ENCODE results near the gene ZNF677. TPM values are rescaled to one million over a fixed set of nuclear protein-coding genes. Genes with fewer than 3 reads are reported as not detected.
"Not testable (repeated sequence)": the region's sequence is repeated elsewhere in the genome, so short reads cannot be mapped to it uniquely, and the experiment has no call there.

ZNF677 gene
- total RNA-seq, 1 experiment from 2014 or later = 32.8 TPM

DNA sequence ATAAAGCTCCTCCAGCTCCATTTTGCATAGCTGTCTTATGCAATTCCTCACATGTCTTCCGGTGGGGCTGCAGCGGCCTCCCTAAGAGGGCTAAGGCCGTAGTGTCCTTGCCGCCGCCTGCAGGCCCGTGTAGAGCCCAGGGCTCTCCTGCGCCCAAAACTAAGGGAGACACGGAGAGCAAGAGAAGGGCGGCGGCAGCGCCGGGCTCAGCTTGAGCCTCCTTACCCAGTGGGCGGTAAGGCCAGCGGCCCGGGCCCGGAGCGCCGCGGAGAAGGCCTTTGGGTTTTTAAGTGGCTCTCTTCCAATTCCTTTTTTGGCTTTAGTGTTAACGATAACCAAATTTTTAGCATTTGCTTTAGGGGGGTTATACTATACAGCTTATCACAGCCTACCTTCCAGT, 30.1 kb downstream of the ZNF677 start:
- H3K27ac ChIP-seq (ENCODE audit: low read length) = no peak overlapping the region
- ChIA-PET POLR2A (no interaction called here), CTCF (no interaction called here)
- no peaks in the 10 kb centered on the region for H3K27me3 ChIP-seq (ENCODE audit: control insufficient read depth, insufficient read depth, low read length)
- H3K9me3 ChIP-seq (ENCODE audit: control insufficient read depth, insufficient read depth, low read depth, low read length) = peaks cover 24% of the 10 kb centered on the region; the same call in 1 of the 2 replicates
- TF ChIP-seq, protein P1, sequence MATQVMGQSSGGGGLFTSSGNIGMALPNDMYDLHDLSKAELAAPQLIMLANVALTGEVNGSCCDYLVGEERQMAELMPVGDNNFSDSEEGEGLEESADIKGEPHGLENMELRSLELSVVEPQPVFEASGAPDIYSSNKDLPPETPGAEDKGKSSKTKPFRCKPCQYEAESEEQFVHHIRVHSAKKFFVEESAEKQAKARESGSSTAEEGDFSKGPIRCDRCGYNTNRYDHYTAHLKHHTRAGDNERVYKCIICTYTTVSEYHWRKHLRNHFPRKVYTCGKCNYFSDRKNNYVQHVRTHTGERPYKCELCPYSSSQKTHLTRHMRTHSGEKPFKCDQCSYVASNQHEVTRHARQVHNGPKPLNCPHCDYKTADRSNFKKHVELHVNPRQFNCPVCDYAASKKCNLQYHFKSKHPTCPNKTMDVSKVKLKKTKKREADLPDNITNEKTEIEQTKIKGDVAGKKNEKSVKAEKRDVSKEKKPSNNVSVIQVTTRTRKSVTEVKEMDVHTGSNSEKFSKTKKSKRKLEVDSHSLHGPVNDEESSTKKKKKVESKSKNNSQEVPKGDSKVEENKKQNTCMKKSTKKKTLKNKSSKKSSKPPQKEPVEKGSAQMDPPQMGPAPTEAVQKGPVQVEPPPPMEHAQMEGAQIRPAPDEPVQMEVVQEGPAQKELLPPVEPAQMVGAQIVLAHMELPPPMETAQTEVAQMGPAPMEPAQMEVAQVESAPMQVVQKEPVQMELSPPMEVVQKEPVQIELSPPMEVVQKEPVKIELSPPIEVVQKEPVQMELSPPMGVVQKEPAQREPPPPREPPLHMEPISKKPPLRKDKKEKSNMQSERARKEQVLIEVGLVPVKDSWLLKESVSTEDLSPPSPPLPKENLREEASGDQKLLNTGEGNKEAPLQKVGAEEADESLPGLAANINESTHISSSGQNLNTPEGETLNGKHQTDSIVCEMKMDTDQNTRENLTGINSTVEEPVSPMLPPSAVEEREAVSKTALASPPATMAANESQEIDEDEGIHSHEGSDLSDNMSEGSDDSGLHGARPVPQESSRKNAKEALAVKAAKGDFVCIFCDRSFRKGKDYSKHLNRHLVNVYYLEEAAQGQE (IDR thresholded peaks at IDR 0.05; ENCODE audit: insufficient read depth in 1 of 2, low read depth in 2 of 2, low read length in 1 of 2) = no peak
- no peak for TF ChIP-seq POLR2AphosphoS5 (IDR thresholded peaks at IDR 0.05; ENCODE audit: low read depth, low read length)
- TF ChIP-seq, protein P2, sequence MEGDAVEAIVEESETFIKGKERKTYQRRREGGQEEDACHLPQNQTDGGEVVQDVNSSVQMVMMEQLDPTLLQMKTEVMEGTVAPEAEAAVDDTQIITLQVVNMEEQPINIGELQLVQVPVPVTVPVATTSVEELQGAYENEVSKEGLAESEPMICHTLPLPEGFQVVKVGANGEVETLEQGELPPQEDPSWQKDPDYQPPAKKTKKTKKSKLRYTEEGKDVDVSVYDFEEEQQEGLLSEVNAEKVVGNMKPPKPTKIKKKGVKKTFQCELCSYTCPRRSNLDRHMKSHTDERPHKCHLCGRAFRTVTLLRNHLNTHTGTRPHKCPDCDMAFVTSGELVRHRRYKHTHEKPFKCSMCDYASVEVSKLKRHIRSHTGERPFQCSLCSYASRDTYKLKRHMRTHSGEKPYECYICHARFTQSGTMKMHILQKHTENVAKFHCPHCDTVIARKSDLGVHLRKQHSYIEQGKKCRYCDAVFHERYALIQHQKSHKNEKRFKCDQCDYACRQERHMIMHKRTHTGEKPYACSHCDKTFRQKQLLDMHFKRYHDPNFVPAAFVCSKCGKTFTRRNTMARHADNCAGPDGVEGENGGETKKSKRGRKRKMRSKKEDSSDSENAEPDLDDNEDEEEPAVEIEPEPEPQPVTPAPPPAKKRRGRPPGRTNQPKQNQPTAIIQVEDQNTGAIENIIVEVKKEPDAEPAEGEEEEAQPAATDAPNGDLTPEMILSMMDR (IDR thresholded peaks at IDR 0.05) = no peak
- no peak for TF ChIP-seq SIN3A (IDR thresholded peaks at IDR 0.05; ENCODE audit: borderline replicate concordance, insufficient read depth, low read depth, low read length)
- no peak for TF ChIP-seq TCF7L2 (IDR thresholded peaks at IDR 0.05; ENCODE audit: low read depth, low read length)
- no peaks in the 10 kb centered on the region for H3K36me3 ChIP-seq (ENCODE audit: control insufficient read depth, insufficient read depth, low read length)
- no peak for DNase-seq (ENCODE audit: low read depth, low spot score)
- no TSS peak for BruUV-seq (replicated peaks)
- intact Hi-C loops (cut with micrococcal nuclease; ENCODE audit: unreplicated experiment) = no loop called here
- in situ Hi-C loops (cut with HindIII; ENCODE audit: low pct_unique_long_range_greater_than_20kb, low sequenced_read_pairs) = no loop called here
- ATAC-seq = no peak
- no peaks in the 10 kb centered on the region for H3K4me1 ChIP-seq (ENCODE audit: control insufficient read depth, insufficient read depth, low read length)
- no peak overlapping the region for H3K4me3 ChIP-seq (ENCODE audit: low read depth in 2 of 2, low read length in 2 of 2)

DNA sequence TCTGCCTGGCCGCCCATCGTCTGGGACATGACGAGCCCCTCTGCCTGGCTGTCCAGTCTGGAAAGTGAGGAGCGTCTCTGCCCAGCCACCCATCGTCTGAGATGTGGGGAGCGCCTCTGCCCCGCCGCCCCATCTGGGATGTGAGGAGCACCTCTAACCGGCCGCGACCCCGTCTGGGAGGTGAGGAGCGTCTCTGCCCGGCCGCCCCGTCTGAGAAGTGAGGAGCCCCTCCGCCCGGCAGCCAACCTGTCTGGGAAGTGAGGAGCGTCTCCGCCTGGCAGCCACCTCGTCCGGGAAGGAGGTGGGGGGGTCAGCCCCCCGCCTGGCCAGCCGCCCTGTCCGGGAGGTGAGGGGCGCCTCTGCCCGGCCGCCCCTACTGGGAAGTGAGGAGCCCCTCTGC, 32.0 kb downstream of the ZNF677 start:
- H3K4me3 ChIP-seq (ENCODE audit: low read depth in 2 of 2, low read length in 2 of 2); H3K27me3 ChIP-seq (ENCODE audit: control insufficient read depth, insufficient read depth, low read length); H3K4me1 ChIP-seq (ENCODE audit: control insufficient read depth, insufficient read depth, low read length); H3K27ac ChIP-seq (ENCODE audit: low read length); BruUV-seq (replicated peaks); POLR2A ChIA-PET; ATAC-seq; CTCF ChIA-PET; intact Hi-C loops (cut with micrococcal nuclease; ENCODE audit: unreplicated experiment); H3K36me3 ChIP-seq (ENCODE audit: control insufficient read depth, insufficient read depth, low read length); DNase-seq (ENCODE audit: low read depth, low spot score); in situ Hi-C loops (cut with HindIII; ENCODE audit: low pct_unique_long_range_greater_than_20kb, low sequenced_read_pairs): not testable (repeated sequence)
- H3K9me3 ChIP-seq (ENCODE audit: control insufficient read depth, insufficient read depth, low read depth, low read length) = peaks cover 26% of the 10 kb centered on the region; the same call in 1 of the 2 replicates

DNA sequence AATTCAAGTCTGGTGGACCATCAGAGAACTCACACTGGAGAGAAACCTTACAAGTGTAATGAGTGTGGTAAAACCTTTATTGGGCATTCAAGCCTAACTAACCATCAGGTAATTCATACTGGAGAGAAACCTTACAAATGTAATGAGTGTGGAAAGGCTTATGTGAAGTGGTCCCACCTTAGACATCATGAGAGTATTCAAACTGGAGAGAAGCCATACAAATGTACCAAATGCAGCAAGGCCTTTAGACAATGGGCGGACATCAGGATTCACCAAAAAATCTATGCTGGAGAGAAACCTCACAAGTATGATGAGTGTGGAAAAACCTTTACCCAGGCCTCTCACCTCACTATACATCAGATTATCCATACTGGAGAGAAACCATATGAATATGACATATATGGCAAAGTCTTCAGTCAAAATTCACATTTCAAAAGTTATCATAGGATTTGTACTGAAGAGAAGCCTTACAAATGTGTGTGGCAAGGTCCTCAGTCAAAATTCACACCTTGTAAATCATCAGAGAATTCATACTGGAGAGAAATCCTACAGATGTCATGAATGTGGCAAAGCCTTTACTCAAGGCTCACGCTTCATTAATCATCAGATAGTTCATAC, 41.9 kb downstream of the ZNF677 start:
- ChIA-PET CTCF (no interaction called here), POLR2A (no interaction called here)
- intact Hi-C loops (cut with micrococcal nuclease; ENCODE audit: unreplicated experiment) = no loop called here
- Histone ChIP-seq H3K9me3 (ENCODE audit: control insufficient read depth, insufficient read depth, low read depth, low read length) (peaks cover 68% of the 10 kb centered on the region), H3K4me1 (ENCODE audit: control insufficient read depth, insufficient read depth, low read length) (no peaks in the 10 kb centered on the region), H3K36me3 (ENCODE audit: control insufficient read depth, insufficient read depth, low read length) (no peaks in the 10 kb centered on the region), H3K4me3 (ENCODE audit: low read depth in 2 of 2, low read length in 2 of 2) (no peak overlapping the region), H3K27me3 (ENCODE audit: control insufficient read depth, insufficient read depth, low read length) (no peaks in the 10 kb centered on the region), H3K27ac (ENCODE audit: low read length) (no peak overlapping the region)
- ATAC-seq (no peak), DNase-seq (ENCODE audit: low read depth, low spot score) (no peak)
- TF ChIP-seq, protein P1 (IDR thresholded peaks at IDR 0.05; ENCODE audit: insufficient read depth in 1 of 2, low read depth in 2 of 2, low read length in 1 of 2) = no peak
- TF ChIP-seq, protein P2 (IDR thresholded peaks at IDR 0.05) = no peak
- TF ChIP-seq TCF7L2 (IDR thresholded peaks at IDR 0.05; ENCODE audit: low read depth, low read length) (no peak), SIN3A (IDR thresholded peaks at IDR 0.05; ENCODE audit: borderline replicate concordance, insufficient read depth, low read depth, low read length) (no peak), POLR2AphosphoS5 (IDR thresholded peaks at IDR 0.05; ENCODE audit: low read depth, low read length) (no peak)
- in situ Hi-C loops (cut with HindIII; ENCODE audit: low pct_unique_long_range_greater_than_20kb, low sequenced_read_pairs) = no loop called here
- BruUV-seq (replicated peaks) = no TSS peak
